ENCODE measurements around the gene ZNF688.
"Not testable (repeated sequence)": the region's sequence is repeated elsewhere in the genome, so short reads cannot be mapped to it uniquely, and the experiment has no call there.

The ZNF688 gene

DNA sequence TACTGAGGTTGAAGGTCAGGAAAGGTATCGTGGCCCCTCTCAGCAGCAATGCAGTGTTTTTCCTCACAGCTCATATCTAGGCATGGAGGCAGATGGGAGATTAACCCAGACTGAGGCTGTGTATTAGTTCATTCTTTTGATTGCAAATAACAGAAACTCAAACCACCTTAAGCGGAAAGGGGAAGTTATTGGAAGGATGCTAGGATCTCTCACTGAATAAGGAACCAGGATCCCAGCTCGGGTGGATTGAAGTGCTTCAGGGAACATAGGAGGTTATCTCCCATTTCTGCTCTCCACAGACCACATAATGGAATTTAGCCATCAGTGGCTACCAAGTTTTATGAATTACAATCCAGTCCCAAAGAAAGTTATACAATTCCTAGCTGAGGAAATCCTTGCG, 30.5 kb upstream of the ZNF688 start:
- Mint-ChIP-seq H3K36me3 (ENCODE audit: low read depth) (peaks cover 21% of the 10 kb centered on the region), H3K4me1 (peaks cover 3% of the 10 kb centered on the region), H3K9me3 (no peaks in the 10 kb centered on the region), H3K27ac (no peak overlapping the region), H3K27me3 (no peaks in the 10 kb centered on the region), H3K4me3 (no peak overlapping the region)
- DNase-seq, result no peak
- no peak for ATAC-seq

DNA sequence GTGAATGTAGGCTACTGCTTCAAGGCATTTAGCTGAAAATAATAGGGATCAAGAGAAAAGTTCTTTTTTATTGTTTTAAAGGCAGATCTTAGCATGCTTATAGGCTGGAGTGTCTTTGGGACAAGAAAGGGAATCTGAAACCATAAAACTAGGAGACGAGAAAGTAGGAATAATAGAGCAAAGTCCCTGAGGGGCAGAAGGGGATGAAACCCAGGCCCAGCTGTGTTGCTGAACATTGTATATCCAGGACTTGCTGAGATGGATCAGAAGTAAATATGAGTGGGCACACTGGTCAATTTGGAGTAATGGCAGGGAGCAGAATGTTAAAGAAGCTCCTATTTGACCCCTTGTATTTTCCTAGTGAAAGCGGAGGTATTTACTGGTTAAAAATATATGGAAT, 29.4 kb upstream of the ZNF688 start:
- H3K4me1 Mint-ChIP-seq, result peaks cover 3% of the 10 kb centered on the region
- peaks cover 13% of the 10 kb centered on the region for H3K36me3 Mint-ChIP-seq (ENCODE audit: low read depth)
- no peak overlapping the region for H3K27ac Mint-ChIP-seq
- H3K27me3 Mint-ChIP-seq, result no peaks in the 10 kb centered on the region
- H3K4me3 Mint-ChIP-seq, result no peak overlapping the region
- DNase-seq (no peak), ATAC-seq (no peak)
- H3K9me3 Mint-ChIP-seq, result no peaks in the 10 kb centered on the region

DNA sequence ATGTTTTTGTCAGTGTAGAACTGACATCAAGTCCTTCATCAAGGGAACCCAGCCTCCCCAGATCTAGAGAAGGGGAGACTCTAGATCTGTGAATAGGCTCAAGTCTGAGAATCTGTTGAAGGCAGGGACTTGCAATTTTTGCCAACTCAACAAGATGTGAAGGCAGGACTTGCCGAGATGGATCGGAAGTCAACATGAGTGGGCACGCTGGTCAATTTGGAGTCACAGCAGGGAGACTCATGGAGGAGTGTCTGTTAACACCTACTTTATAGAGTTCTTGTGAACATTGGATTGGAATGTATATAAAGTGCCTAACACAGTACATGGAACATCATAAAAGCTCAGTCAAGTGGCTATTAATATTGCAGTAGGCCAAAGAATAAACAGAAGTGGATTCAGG, 28.7 kb upstream of the ZNF688 start:
- no peaks in the 10 kb centered on the region for H3K27me3 Mint-ChIP-seq
- ATAC-seq (no peak), DNase-seq (no peak)
- H3K27ac Mint-ChIP-seq, result no peak overlapping the region
- H3K36me3 Mint-ChIP-seq (ENCODE audit: low read depth), result peaks cover 13% of the 10 kb centered on the region
- H3K9me3 Mint-ChIP-seq, result no peaks in the 10 kb centered on the region
- H3K4me3 Mint-ChIP-seq, result no peak overlapping the region
- H3K4me1 Mint-ChIP-seq, result peaks cover 3% of the 10 kb centered on the region

DNA sequence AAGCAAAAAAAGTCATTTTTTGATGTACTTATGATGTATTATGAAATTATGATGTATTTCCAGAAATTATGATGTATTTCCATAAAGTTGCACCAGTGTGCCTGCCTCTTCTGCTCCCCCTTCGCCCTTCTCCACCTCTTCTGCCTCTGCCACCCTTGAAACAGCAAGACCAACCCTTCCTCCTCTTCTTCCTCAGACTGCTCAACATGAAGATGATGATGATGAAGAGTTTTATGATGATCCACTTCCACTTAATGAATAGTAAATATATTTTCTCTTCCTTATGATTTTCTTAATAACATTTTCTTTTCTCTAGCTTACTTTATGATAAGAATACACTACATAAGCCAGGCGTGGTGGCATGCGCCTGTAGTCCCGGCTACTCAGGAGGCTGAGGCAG, 21.4 kb upstream of the ZNF688 start:
- H3K27me3 Mint-ChIP-seq, result no peaks in the 10 kb centered on the region
- no peak for ATAC-seq
- H3K4me1 Mint-ChIP-seq, result no peaks in the 10 kb centered on the region

DNA sequence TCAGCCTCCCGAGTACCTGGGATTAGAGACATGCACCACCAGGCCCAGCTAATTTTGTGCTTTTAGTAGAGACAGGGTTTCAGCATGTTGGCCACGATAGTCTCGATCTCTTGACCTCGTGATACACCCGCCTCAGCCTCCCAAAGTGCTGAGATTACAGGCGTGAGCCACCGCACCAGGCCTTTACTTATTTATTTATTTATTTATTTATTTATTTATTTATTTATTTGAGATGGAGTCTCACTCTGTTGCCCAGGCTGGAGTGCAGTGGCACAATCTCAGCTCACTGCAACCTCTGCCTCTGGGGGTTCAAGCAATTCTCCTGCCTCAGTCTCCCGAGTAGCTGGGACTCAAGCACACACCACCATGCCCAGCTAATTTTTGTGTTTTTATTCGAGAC, 19.4 kb upstream of the ZNF688 start:
- Mint-ChIP-seq H3K4me1 (peaks cover 11% of the 10 kb centered on the region), H3K36me3 (ENCODE audit: low read depth) (peaks cover 12% of the 10 kb centered on the region)
- H3K9me3 Mint-ChIP-seq, DNase-seq, H3K27me3 Mint-ChIP-seq, H3K27ac Mint-ChIP-seq, ATAC-seq, H3K4me3 Mint-ChIP-seq: not testable (repeated sequence)

More for the DNA sequence above, 21.4 kb upstream of the ZNF688 start:
- Mint-ChIP-seq H3K9me3 (no peaks in the 10 kb centered on the region), H3K27ac (no peak overlapping the region), H3K4me3 (no peak overlapping the region), H3K36me3 (ENCODE audit: low read depth) (peaks cover 1% of the 10 kb centered on the region)
- DNase-seq, result no peak

DNA sequence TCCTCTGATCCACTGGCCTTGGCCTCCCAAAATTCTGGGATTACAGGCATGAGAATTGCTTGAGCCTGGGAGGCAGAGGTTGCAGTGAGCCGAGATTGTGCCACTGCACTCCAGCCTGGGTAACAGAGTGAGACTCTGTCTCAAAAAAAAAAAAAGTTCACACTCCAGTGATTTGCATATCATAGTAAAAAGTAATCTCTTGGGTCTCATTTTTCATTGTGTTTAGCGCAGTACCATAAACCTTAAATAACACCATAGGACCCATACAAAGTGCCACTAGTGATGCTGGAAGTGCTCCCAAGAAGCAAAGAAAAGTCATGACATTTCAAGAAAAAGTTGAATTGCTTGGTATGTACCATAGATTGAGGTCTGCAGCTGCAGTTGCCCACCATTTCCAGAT, 18.1 kb upstream of the ZNF688 start:
- not testable (repeated sequence) for H3K4me3 Mint-ChIP-seq, H3K27me3 Mint-ChIP-seq, H3K27ac Mint-ChIP-seq, ATAC-seq, H3K9me3 Mint-ChIP-seq, DNase-seq
- Mint-ChIP-seq H3K36me3 (ENCODE audit: low read depth) (peaks cover 18% of the 10 kb centered on the region), H3K4me1 (peaks cover 19% of the 10 kb centered on the region)

DNA sequence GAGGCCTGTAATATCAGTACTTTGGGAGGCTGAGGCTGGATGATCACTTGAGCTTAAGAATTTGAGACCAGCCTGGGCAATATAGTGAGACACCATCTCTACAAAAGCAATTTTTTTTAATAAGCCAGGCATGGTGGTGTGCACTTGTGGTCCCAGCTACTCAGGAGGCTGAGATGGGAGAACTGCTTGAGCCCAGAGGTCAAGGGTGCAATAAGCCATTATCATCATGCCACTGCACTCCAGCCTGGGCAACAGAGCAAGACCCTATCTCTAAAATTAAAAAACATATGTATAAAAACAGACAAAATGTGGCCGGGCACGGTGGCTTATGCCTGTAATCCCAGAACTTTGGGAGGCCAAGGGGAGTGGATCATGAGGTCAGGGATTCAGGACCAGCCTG, 17.1 kb upstream of the ZNF688 start:
- H3K9me3 Mint-ChIP-seq, result no peaks in the 10 kb centered on the region
- no peak for DNase-seq
- no peak for ATAC-seq
- no peak overlapping the region for H3K4me3 Mint-ChIP-seq
- H3K27ac Mint-ChIP-seq, result no peak overlapping the region
- peaks cover 23% of the 10 kb centered on the region for H3K4me1 Mint-ChIP-seq
- peaks cover 2% of the 10 kb centered on the region for H3K27me3 Mint-ChIP-seq
- H3K36me3 Mint-ChIP-seq (ENCODE audit: low read depth), result peaks cover 19% of the 10 kb centered on the region

DNA sequence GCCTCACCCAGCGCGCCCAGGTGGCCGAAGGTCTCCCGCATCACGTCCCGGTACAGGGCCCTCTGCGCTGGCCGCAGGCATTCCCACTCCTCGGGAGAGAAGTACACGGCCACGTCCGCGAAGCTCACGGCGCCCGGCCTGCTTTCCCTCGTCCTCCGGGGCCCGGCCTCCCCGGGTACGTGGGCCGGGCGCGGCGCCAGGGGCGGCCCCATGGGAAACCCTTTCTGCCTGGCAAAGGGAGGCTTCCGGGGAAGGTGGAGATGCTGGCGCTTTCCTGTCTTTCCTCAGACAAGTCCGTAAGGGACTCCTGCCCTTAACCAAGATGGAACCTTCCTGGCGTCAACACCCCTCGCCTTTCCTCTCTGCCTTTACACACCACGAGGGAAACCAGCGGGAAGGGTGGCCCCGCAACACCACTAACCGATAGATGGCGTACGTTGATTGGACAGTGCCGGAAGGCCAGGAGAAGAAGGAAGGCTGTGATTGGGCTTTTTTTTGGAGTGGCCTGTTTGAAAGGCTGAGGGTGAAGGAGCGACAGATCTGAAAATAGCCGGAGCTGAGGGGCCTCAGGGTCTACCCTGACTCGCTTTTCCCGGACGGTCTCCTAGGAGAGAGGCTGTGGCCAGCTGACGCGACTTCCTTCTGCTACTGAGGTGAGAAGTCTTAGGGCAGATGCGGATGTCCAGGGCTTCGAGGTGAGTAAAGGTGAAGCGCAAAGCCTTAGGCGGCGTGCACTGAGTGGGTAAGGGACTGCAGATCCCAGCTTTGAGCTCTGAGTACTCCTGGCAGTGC, 14.1 kb upstream of the ZNF688 start, which contains the start of gene ZNF785:
Gene ZNF785, minus strand, starts transcription at position 298 of the 792 bp plus-strand sequence. Its CDS starts 86 bp downstream, at position 212.
- H3K9me3 Mint-ChIP-seq, result no peaks in the 10 kb centered on the region
- H3K27me3 Mint-ChIP-seq, result peaks cover 2% of the 10 kb centered on the region
- peak within 1 kb of the TSS; percentile 91 for H3K4me3 Mint-ChIP-seq
- peaks cover 29% of the 10 kb centered on the region for H3K4me1 Mint-ChIP-seq
- ATAC-seq, result peak; percentile 96
- H3K36me3 Mint-ChIP-seq (ENCODE audit: low read depth), result peaks cover 30% of the 10 kb centered on the region
- H3K27ac Mint-ChIP-seq, result peak within 1 kb of the TSS; percentile 97
- DNase-seq, result peak; percentile 89

DNA sequence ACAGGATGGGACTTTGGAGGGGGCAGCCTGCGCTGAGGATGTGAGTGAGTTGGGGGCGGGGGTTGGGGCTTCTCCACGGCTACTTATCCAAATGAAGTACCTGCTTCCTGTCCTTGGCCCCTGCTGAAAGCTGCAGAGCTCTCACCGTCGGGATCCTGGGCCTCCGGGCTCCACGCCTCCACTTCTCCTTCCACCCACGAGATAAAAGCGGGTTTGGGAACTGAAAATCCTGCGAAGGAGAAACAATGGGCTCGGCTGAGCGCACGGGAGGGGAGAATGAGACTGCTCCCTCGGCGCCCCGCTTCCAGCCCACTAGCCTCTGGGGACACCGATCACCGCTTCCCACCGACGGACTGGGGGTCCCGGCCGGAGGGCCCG, 13.5 kb upstream of the ZNF688 start:
- peaks cover 29% of the 10 kb centered on the region for H3K4me1 Mint-ChIP-seq
- no peaks in the 10 kb centered on the region for H3K9me3 Mint-ChIP-seq
- DNase-seq, result peak; percentile 36
- peak overlapping the region; percentile 97 for H3K27ac Mint-ChIP-seq
- H3K4me3 Mint-ChIP-seq, result peak overlapping the region; percentile 91
- peak; percentile 13 for ATAC-seq
- H3K36me3 Mint-ChIP-seq (ENCODE audit: low read depth), result peaks cover 30% of the 10 kb centered on the region
- peaks cover 2% of the 10 kb centered on the region for H3K27me3 Mint-ChIP-seq

DNA sequence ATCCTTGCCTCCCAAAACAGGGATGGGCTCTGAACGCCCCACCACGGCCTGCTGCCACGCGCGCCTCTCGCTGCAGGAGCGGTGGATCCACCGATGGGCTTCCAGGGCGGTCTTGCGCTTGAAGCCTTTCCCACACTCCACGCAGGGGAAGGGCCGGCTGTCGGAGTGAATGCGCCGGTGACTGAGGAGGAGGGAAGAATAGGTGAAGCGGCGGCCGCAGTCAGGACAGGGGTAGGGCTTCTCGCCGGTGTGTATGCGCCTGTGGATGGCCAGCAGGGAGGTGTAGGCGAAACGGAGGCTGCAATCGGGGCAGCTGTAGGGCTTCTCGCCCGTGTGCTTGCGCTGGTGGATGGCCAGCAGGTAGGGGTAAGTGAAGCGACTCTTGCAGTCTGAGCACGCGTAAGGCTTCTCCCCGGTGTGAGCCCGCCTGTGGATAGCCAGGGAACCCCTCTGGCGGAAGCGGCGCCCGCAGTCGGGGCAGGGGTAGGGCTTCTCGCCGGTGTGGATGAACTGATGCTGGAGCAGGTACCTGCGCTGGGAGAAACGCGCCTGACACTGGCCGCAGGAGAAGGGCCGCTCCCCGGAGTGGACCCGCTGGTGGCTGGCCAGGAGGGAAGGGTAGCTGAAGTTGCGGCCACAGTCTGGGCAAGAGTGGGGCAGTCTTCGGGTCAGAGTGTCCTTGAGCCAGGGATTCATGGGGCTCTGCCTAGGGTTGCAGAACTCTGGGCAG, 11.3 kb upstream of the ZNF688 start:
- H3K4me3 Mint-ChIP-seq, result no peak overlapping the region
- H3K9me3 Mint-ChIP-seq, result no peaks in the 10 kb centered on the region

DNA sequence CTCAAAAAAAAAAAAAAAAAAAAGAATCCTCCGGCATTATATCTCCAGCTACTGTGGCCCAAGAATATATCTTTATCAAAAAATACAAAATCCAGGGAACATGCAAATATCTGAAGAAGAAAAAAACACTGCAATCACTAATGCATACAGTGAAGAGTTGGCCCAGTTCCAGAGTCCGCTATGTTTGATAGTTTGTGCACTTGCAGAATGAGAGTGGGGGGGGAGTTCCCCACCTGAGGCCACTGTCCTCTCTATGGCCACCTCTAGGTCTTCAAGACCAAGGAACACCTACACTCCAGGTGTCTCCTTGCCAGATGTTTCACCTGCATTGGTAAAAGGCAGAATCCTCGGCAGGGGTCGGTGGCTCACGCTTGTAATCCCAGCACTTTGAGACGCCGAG, 9.9 kb upstream of the ZNF688 start:
- Mint-ChIP-seq H3K4me3 (no peak overlapping the region), H3K9me3 (no peaks in the 10 kb centered on the region), H3K36me3 (ENCODE audit: low read depth) (peaks cover 30% of the 10 kb centered on the region), H3K27ac (no peak overlapping the region), H3K4me1 (peaks cover 22% of the 10 kb centered on the region), H3K27me3 (peaks cover 2% of the 10 kb centered on the region)
- ATAC-seq (no peak), DNase-seq (no peak)

More for the DNA sequence above, 11.3 kb upstream of the ZNF688 start:
- DNase-seq (no peak), ATAC-seq (no peak)
- Mint-ChIP-seq H3K27me3 (peaks cover 2% of the 10 kb centered on the region), H3K4me1 (peaks cover 29% of the 10 kb centered on the region), H3K36me3 (ENCODE audit: low read depth) (peaks cover 37% of the 10 kb centered on the region), H3K27ac (no peak overlapping the region)

DNA sequence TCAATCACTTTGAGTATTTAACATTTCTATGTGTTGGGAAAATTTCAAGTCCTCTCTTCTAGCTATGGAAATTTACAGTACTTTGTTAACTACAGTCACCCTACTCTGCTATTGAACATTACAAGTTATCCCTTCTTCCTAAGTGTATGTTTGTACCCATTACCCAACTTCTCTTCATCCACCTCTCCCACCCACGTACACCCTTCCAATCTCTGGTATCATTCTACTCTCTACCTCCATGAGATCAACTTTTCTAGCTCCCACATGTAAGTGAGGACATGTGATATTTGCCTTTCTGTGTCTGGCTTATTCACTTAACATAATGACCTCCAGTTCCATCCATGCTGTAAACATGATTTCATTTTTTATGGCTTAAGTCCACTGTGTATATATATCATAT, 3.2 kb upstream of the ZNF688 start:
- no peak overlapping the region for H3K27ac Mint-ChIP-seq
- no peak overlapping the region for H3K4me3 Mint-ChIP-seq
- ATAC-seq (no peak), DNase-seq (no peak)
- no peaks in the 10 kb centered on the region for H3K9me3 Mint-ChIP-seq
- H3K36me3 Mint-ChIP-seq (ENCODE audit: low read depth), result peaks cover 10% of the 10 kb centered on the region
- no peaks in the 10 kb centered on the region for H3K27me3 Mint-ChIP-seq
- H3K4me1 Mint-ChIP-seq, result peaks cover 32% of the 10 kb centered on the region

DNA sequence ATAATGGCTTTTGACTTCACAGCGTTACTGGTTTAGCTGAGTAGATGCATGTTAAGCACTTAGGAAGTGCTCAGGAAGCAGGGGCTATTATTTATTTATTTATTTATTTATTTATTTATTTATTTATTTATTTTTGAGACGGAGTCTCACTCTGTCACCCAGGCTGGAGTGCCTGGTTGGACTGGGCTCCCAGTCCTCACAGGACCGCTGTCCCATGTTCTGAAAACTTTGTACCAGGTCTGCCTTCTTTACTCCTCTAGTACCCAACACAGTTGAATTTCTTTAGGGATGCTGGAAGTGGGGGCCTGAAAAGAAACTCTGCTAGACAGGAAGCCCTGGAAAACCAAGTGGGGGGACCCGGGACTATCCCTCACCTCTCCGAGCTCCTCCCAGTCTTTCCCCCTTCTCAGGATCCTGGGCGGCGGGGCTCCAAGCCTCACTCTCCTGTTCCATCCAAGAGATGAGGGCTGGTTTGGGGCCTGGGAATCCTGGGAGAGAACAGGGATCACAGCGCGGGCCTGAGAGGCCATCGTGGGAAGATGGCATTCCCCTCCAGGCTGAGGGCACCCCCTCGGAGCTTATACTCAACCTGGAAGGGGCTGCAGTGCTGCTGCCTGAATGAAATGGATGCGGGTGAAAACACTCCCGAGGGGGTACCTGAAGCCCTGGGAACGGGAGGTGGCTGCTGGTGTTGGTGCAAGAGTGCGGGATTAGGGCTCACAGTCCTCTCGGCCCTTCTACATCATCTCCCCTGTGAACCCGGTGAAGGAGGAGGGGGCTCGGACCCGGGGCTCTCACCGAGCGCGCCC, 674 bp downstream of the ZNF688 start:
- peaks cover 61% of the 10 kb centered on the region for H3K4me1 Mint-ChIP-seq
- no peaks in the 10 kb centered on the region for H3K9me3 Mint-ChIP-seq
- DNase-seq, result no peak
- no peaks in the 10 kb centered on the region for H3K27me3 Mint-ChIP-seq
- peak overlapping the region; percentile 96 for H3K4me3 Mint-ChIP-seq
- H3K27ac Mint-ChIP-seq, result peak overlapping the region; percentile 90
- no peak for ATAC-seq
- H3K36me3 Mint-ChIP-seq (ENCODE audit: low read depth), result no peaks in the 10 kb centered on the region

DNA sequence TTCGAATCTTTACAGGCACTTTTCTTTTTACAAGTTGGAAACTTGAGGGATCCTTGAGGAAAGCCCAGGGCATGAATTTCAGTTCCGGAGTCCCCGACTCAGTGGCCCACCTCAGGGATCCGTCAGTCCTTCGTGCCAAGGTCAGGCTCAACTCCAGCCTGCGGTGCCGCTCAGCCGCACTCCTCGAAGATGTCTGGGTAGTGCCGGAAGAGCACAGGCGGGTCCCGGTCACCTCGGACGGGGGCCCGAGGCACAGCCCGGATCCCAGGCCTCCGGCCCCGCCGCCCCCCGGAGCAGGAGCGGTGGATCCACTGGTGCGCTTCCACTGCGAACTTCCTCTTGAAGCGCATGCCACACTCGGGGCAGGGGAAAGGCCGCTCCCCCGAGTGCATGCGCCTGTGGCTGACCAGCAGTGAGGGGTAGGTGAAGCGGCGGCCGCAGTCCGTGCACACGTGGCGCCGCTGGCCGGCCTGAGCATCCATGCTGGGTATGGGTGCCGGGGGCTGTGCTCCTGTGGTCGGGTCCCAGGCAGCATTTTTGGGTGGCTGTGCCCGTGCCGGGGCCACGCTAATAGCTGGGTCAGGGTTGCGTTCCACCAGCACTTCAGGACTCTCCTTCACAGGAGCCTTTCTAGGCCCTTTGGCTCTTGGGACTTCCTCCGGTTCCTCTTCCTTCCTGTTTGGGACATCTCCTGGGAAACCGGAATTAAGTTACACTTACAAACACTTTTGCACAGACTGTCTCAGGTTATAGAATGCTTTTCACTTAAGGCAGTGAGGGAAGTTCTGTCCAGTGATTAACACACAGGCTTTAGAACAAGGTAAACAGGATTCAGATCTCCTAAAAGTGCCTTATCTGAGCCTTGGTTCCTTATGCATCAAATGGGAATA, 1.5 kb downstream of the ZNF688 start:
- no peak for DNase-seq
- H3K4me3 Mint-ChIP-seq, result peak overlapping the region; percentile 96
- H3K27ac Mint-ChIP-seq, result no peak overlapping the region
- no peak for ATAC-seq
- no peaks in the 10 kb centered on the region for H3K9me3 Mint-ChIP-seq
- H3K27me3 Mint-ChIP-seq, result no peaks in the 10 kb centered on the region
- no peaks in the 10 kb centered on the region for H3K36me3 Mint-ChIP-seq (ENCODE audit: low read depth)
- H3K4me1 Mint-ChIP-seq, result peaks cover 54% of the 10 kb centered on the region
